ENCODE data around the gene MAP4K4. TPM values are rescaled to one million over a fixed set of nuclear protein-coding genes. Genes with fewer than 3 reads are reported as not detected.

Gene MAP4K4
- total RNA-seq, 1 experiment from 2014 or later, result 58.7 TPM

GRCh38 chr2:101854877-101855276 is 157.4 kb downstream of the MAP4K4 start:
- H3K27me3 ChIP-seq (ENCODE audit: control insufficient read depth, insufficient read depth, low read length), result no peaks in the 10 kb centered on the region
- no peak overlapping the region for H3K4me3 ChIP-seq (ENCODE audit: insufficient read depth, low read depth, low read length)
- no peak for DNase-seq
- peaks cover 2% of the 10 kb centered on the region for H3K36me3 ChIP-seq (replicated peaks; ENCODE audit: control insufficient read depth, insufficient read depth, low read length)

GRCh38 chr2:101855776-101856175 is 158.3 kb downstream of the MAP4K4 start:
- no peak for DNase-seq
- H3K36me3 ChIP-seq (replicated peaks; ENCODE audit: control insufficient read depth, insufficient read depth, low read length), result peaks cover 3% of the 10 kb centered on the region
- H3K4me3 ChIP-seq (ENCODE audit: insufficient read depth, low read depth, low read length), result no peak overlapping the region
- H3K27me3 ChIP-seq (ENCODE audit: control insufficient read depth, insufficient read depth, low read length), result no peaks in the 10 kb centered on the region

- peaks cover 6% of the 10 kb centered on the region for H3K36me3 ChIP-seq (replicated peaks; ENCODE audit: control insufficient read depth, insufficient read depth, low read length)
- no peak overlapping the region for H3K4me3 ChIP-seq (ENCODE audit: insufficient read depth, low read depth, low read length)
- H3K27me3 ChIP-seq (ENCODE audit: control insufficient read depth, insufficient read depth, low read length), result no peaks in the 10 kb centered on the region
- DNase-seq, result no peak
Observed at GRCh38 chr2:101858246-101858645, 160.7 kb downstream of the MAP4K4 start.

GRCh38 chr2:101858910-101859309 is 161.4 kb downstream of the MAP4K4 start:
- H3K36me3 ChIP-seq (replicated peaks; ENCODE audit: control insufficient read depth, insufficient read depth, low read length), result peaks cover 8% of the 10 kb centered on the region
- no peak for DNase-seq
- H3K27me3 ChIP-seq (ENCODE audit: control insufficient read depth, insufficient read depth, low read length), result no peaks in the 10 kb centered on the region
- H3K4me3 ChIP-seq (ENCODE audit: insufficient read depth, low read depth, low read length), result no peak overlapping the region

DNA sequence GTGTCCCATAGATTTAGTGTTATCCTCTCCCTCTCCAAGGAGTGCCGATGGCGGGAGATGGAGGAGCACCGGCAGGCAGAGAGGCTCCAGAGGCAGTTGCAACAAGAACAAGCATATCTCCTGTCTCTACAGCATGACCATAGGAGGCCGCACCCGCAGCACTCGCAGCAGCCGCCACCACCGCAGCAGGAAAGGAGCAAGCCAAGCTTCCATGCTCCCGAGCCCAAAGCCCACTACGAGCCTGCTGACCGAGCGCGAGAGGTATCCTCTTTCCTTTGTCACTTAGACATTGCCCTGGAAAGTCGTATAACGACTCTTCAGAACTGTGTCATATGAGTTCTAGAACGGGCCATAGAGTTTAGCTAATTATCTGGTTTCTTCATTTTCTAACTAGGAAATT is 162.1 kb downstream of the MAP4K4 start:
- DNase-seq, result no peak
- Histone ChIP-seq H3K27me3 (ENCODE audit: control insufficient read depth, insufficient read depth, low read length) (no peaks in the 10 kb centered on the region), H3K36me3 (replicated peaks; ENCODE audit: control insufficient read depth, insufficient read depth, low read length) (peaks cover 8% of the 10 kb centered on the region), H3K4me3 (ENCODE audit: insufficient read depth, low read depth, low read length) (no peak overlapping the region)

- DNase-seq, result peak; percentile 39
- Histone ChIP-seq H3K4me3 (ENCODE audit: insufficient read depth, low read depth, low read length) (no peak overlapping the region), H3K27me3 (ENCODE audit: control insufficient read depth, insufficient read depth, low read length) (no peaks in the 10 kb centered on the region), H3K36me3 (replicated peaks; ENCODE audit: control insufficient read depth, insufficient read depth, low read length) (peaks cover 9% of the 10 kb centered on the region)
Observed at GRCh38 chr2:101860157-101860556, 162.7 kb downstream of the MAP4K4 start.

DNA sequence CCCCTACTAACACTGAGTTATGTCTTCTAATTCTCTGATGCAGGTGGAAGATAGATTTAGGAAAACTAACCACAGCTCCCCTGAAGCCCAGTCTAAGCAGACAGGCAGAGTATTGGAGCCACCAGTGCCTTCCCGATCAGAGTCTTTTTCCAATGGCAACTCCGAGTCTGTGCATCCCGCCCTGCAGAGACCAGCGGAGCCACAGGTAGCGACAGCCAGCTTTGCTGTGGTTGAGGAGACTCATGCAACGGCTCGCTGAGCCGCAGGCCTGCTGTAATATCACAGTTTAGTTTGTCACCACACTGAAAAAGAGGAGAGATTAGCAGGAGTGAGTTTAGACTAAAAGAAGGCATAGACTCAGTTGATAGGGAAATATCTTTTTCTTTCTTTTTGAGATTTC is 163.3 kb downstream of the MAP4K4 start:
- H3K27me3 ChIP-seq (ENCODE audit: control insufficient read depth, insufficient read depth, low read length), result no peaks in the 10 kb centered on the region
- no peak for DNase-seq
- peaks cover 14% of the 10 kb centered on the region for H3K36me3 ChIP-seq (replicated peaks; ENCODE audit: control insufficient read depth, insufficient read depth, low read length)
- no peak overlapping the region for H3K4me3 ChIP-seq (ENCODE audit: insufficient read depth, low read depth, low read length)

DNA sequence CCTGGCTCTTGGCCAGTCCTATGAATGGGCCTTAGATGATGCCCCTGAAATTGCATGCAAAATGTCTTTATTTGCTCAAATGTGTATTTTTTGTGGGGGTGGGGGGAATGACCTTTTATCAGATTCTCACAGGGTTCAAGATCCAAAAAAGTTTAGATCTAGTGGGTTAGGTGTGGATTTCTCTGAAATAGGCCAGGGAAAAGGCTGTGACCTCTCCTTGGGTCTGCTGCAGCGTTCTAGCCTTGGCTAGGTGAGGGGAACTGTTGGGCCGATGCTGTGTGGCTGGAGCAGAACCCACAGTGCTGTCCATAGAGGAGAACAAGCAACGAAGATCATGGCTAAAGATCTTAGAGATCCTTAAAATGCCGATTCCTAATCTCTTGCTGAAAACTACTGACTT is 163.9 kb downstream of the MAP4K4 start:
- Histone ChIP-seq H3K4me3 (ENCODE audit: insufficient read depth, low read depth, low read length) (no peak overlapping the region), H3K27me3 (ENCODE audit: control insufficient read depth, insufficient read depth, low read length) (no peaks in the 10 kb centered on the region), H3K36me3 (replicated peaks; ENCODE audit: control insufficient read depth, insufficient read depth, low read length) (peaks cover 15% of the 10 kb centered on the region)
- DNase-seq, result no peak

GRCh38 chr2:101863534-101863933 is 166.0 kb downstream of the MAP4K4 start:
- H3K4me3 ChIP-seq (ENCODE audit: insufficient read depth, low read depth, low read length), result no peak overlapping the region
- DNase-seq, result no peak
- peaks cover 23% of the 10 kb centered on the region for H3K36me3 ChIP-seq (replicated peaks; ENCODE audit: control insufficient read depth, insufficient read depth, low read length)
- no peaks in the 10 kb centered on the region for H3K27me3 ChIP-seq (ENCODE audit: control insufficient read depth, insufficient read depth, low read length)

GRCh38 chr2:101864426-101864825 is 166.9 kb downstream of the MAP4K4 start:
- Histone ChIP-seq H3K4me3 (ENCODE audit: insufficient read depth, low read depth, low read length) (no peak overlapping the region), H3K27me3 (ENCODE audit: control insufficient read depth, insufficient read depth, low read length) (no peaks in the 10 kb centered on the region), H3K36me3 (replicated peaks; ENCODE audit: control insufficient read depth, insufficient read depth, low read length) (peaks cover 22% of the 10 kb centered on the region)
- DNase-seq, result no peak

DNA sequence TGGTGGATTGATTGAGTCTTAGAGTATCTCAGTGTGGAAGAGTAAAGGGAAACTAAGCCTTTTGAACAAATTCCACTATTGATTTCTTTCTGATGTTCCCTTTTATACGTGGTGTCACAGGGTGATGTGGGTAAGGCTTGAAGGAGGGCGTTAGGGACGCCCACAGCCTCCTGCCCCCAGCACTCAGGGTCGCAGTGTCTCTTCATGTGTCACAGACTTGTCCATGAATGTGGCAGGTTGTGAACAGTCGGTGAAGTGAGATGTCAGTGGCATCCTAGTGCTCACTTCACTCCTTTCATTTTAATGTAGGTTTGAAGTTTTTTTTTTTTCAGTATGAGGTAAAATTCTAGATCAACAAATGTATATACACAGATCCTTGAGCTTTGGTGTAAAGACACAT is 171.0 kb downstream of the MAP4K4 start:
- no peak overlapping the region for H3K4me3 ChIP-seq (ENCODE audit: insufficient read depth, low read depth, low read length)
- no peaks in the 10 kb centered on the region for H3K27me3 ChIP-seq (ENCODE audit: control insufficient read depth, insufficient read depth, low read length)
- peaks cover 33% of the 10 kb centered on the region for H3K36me3 ChIP-seq (replicated peaks; ENCODE audit: control insufficient read depth, insufficient read depth, low read length)
- DNase-seq, result no peak

GRCh38 chr2:101869527-101869926 is 172.0 kb downstream of the MAP4K4 start:
- no peak for DNase-seq
- peaks cover 39% of the 10 kb centered on the region for H3K36me3 ChIP-seq (replicated peaks; ENCODE audit: control insufficient read depth, insufficient read depth, low read length)

GRCh38 chr2:101870444-101870843 is 172.9 kb downstream of the MAP4K4 start:
- peaks cover 36% of the 10 kb centered on the region for H3K36me3 ChIP-seq (replicated peaks; ENCODE audit: control insufficient read depth, insufficient read depth, low read length)
- H3K27me3 ChIP-seq (ENCODE audit: control insufficient read depth, insufficient read depth, low read length), result no peaks in the 10 kb centered on the region
- no peak overlapping the region for H3K4me3 ChIP-seq (ENCODE audit: insufficient read depth, low read depth, low read length)
- no peak for DNase-seq

More at GRCh38 chr2:101869527-101869926, 172.0 kb downstream of the MAP4K4 start:
- Histone ChIP-seq H3K4me3 (ENCODE audit: insufficient read depth, low read depth, low read length) (no peak overlapping the region), H3K27me3 (ENCODE audit: control insufficient read depth, insufficient read depth, low read length) (no peaks in the 10 kb centered on the region)

GRCh38 chr2:101871480-101871879 is 174.0 kb downstream of the MAP4K4 start:
- H3K36me3 ChIP-seq (replicated peaks; ENCODE audit: control insufficient read depth, insufficient read depth, low read length), result peaks cover 36% of the 10 kb centered on the region
- no peaks in the 10 kb centered on the region for H3K27me3 ChIP-seq (ENCODE audit: control insufficient read depth, insufficient read depth, low read length)
- no peak overlapping the region for H3K4me3 ChIP-seq (ENCODE audit: insufficient read depth, low read depth, low read length)
- DNase-seq, result no peak

DNA sequence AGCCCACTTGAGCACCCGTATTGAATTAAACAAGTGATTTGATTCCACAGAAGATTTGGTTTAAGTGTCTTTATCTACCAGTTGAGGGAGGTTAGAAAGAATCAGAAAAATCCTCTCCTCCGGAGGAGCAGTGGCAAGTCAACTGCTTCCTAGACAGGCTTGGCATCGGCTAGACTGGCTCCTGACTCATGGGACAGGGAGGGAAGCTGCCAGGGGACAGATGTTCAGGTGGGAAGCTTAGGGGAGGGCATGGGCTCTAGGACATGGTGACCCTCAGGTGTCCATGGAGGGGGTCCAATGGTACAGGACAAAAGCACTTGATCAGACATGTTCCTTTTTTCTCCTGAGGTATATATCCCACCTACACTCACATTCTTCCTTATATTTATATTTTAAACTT is 175.0 kb downstream of the MAP4K4 start:
- no peak overlapping the region for H3K4me3 ChIP-seq (ENCODE audit: insufficient read depth, low read depth, low read length)
- no peaks in the 10 kb centered on the region for H3K27me3 ChIP-seq (ENCODE audit: control insufficient read depth, insufficient read depth, low read length)
- DNase-seq, result no peak
- H3K36me3 ChIP-seq (replicated peaks; ENCODE audit: control insufficient read depth, insufficient read depth, low read length), result peaks cover 36% of the 10 kb centered on the region

- no peak for DNase-seq
- H3K27me3 ChIP-seq (ENCODE audit: control insufficient read depth, insufficient read depth, low read length), result no peaks in the 10 kb centered on the region
- H3K4me3 ChIP-seq (ENCODE audit: insufficient read depth, low read depth, low read length), result no peak overlapping the region
- peaks cover 40% of the 10 kb centered on the region for H3K36me3 ChIP-seq (replicated peaks; ENCODE audit: control insufficient read depth, insufficient read depth, low read length)
Observed at GRCh38 chr2:101873543-101873942, 176.0 kb downstream of the MAP4K4 start.
